IMR-90 (cell line): Measurements from ENCODE around the gene UNKL. TPM values are rescaled to one million over a fixed set of nuclear protein-coding genes. Genes with fewer than 3 reads are reported as not detected.

Experiments used
- ATAC-seq: fragments of 200-7000 bp; cut with Tn5 transposase; 2 replicates; pipeline ENCODE4 v1.9.1; 2020; ENCODE audit warnings: low read depth, mild to moderate bottlenecking, moderate library complexity
- BruUV-seq: library from RNA; stranded (reverse); fragments of 400-500 nt; replicated peaks from 2 replicates; lab custom pipeline; 2021; lab: Mats Ljungman, UMichigan
- CTCF ChIA-PET: fragments of 300-600 bp; formaldehyde crosslinking; extraction: SDS; loops from one replicate; lab custom pipeline; 2021; ENCODE audit warnings: antibody characterized with exemption; lab: Yijun Ruan, JAX
- POLR2A ChIA-PET: fragments of 300-600 bp; sonication (Branson Sonifier 250); formaldehyde crosslinking; loops from one replicate; lab custom pipeline; 2022; ENCODE audit warnings: antibody characterized with exemption; ENCODE audit not compliant: unreplicated experiment; lab: Charles Lee
- DNase-seq: peaks from one replicate; pipeline ENCODE4 v3.0.0; 2013
- H2AFZ ChIP-seq: replicated peaks from 2 replicates; pipeline ENCODE3; 2013; ENCODE audit warnings: low read length, mild to moderate bottlenecking; ENCODE audit not compliant: poor library complexity
- H2AK5ac ChIP-seq: 2 replicates; pipeline ENCODE4 v1.6.1; 2013; ENCODE audit warnings: low read depth, low read length, inconsistent platforms
- H2AK9ac ChIP-seq: replicated peaks from 2 replicates; pipeline ENCODE3; 2013; ENCODE audit warnings: mild to moderate bottlenecking, low read depth, low read length, moderate library complexity; ENCODE audit not compliant: poor library complexity
- H2BK120ac ChIP-seq: 2 replicates; pipeline ENCODE4 v1.6.1; 2013; ENCODE audit warnings: low read depth, low read length, inconsistent platforms
- H2BK15ac ChIP-seq: 3 replicates; pipeline ENCODE4 v1.6.1; 2013; ENCODE audit warnings: low read depth, low read length, inconsistent platforms
- H2BK20ac ChIP-seq: 2 replicates; pipeline ENCODE4 v1.6.1; 2013; ENCODE audit warnings: low read depth, mild to moderate bottlenecking, inconsistent platforms, low read length, moderate library complexity
- H2BK5ac ChIP-seq: 2 replicates; pipeline ENCODE4 v1.6.1; 2013; ENCODE audit warnings: mild to moderate bottlenecking, low read depth, low read length, inconsistent platforms; ENCODE audit not compliant: poor library complexity, severe bottlenecking
- H3K14ac ChIP-seq: replicated peaks from 2 replicates; pipeline ENCODE4 v1.6.1; 2013; ENCODE audit warnings: low read depth, low read length, inconsistent platforms
- H3K18ac ChIP-seq: 2 replicates; pipeline ENCODE4 v1.6.1; 2013; ENCODE audit warnings: low read depth, low read length, control low read depth
- H3K23ac ChIP-seq: 2 replicates; pipeline ENCODE4 v1.6.1; 2013; ENCODE audit warnings: low read depth, low read length, inconsistent platforms
- H3K27ac ChIP-seq: 2 replicates; pipeline ENCODE4 v1.5.1; 2013; ENCODE audit warnings: mild to moderate bottlenecking, control low read depth, low read length; ENCODE audit not compliant: insufficient read depth
- H3K27me3 ChIP-seq: 2 replicates; pipeline ENCODE4 v1.6.1; 2013; ENCODE audit warnings: low read length; ENCODE audit not compliant: control insufficient read depth, insufficient read depth
- H3K36me3 ChIP-seq: 2 replicates; pipeline ENCODE4 v1.6.1; 2013; ENCODE audit warnings: low read length, mixed read lengths; ENCODE audit not compliant: control insufficient read depth, insufficient read depth
- H3K4ac ChIP-seq: 2 replicates; pipeline ENCODE4 v1.6.1; 2013; ENCODE audit warnings: low read depth, low read length, inconsistent platforms
- H3K4me1 ChIP-seq: 2 replicates; pipeline ENCODE4 v1.6.1; 2013; ENCODE audit warnings: low read length, mixed read lengths; ENCODE audit not compliant: control insufficient read depth, insufficient read depth
- H3K4me2 ChIP-seq: 2 replicates; pipeline ENCODE4 v1.6.1; 2013; ENCODE audit warnings: low read depth, mild to moderate bottlenecking, control low read depth, low read length, moderate library complexity
- H3K4me3 ChIP-seq: 2 replicates; pipeline ENCODE4 v1.5.1; 2013; ENCODE audit warnings: low read depth, mild to moderate bottlenecking, control low read depth, low read length, moderate library complexity; ENCODE audit not compliant: insufficient read depth
- H3K56ac ChIP-seq: 2 replicates; pipeline ENCODE4 v1.6.1; 2013; ENCODE audit warnings: low read length, inconsistent platforms; ENCODE audit not compliant: insufficient read depth; ENCODE audit errors: extremely low read depth
- H3K79me1 ChIP-seq, 2 experiments: 2 replicates each; pipeline ENCODE4 v1.6.1; 2013; ENCODE audit warnings: low read length in 2 of 2, inconsistent platforms in 1 of 2, low read depth in 1 of 2
- H3K9ac ChIP-seq: 2 replicates; pipeline ENCODE4 v1.6.1; 2013; ENCODE audit warnings: low read depth, low read length, control low read depth
- H3K9me1 ChIP-seq: 2 replicates; pipeline ENCODE4 v1.6.1; 2013; ENCODE audit warnings: low read length, inconsistent platforms; ENCODE audit not compliant: insufficient read depth
- H3K9me3 ChIP-seq: 2 replicates; pipeline ENCODE4 v1.6.1; 2013; ENCODE audit warnings: low read length; ENCODE audit not compliant: control insufficient read depth, insufficient read depth
- H4K20me1 ChIP-seq: 2 replicates; pipeline ENCODE4 v1.6.1; 2013; ENCODE audit warnings: low read length, inconsistent platforms; ENCODE audit not compliant: insufficient read depth
- H4K5ac ChIP-seq: 2 replicates; pipeline ENCODE4 v1.6.1; 2013; ENCODE audit warnings: mild to moderate bottlenecking, low read depth, low read length, control low read depth
- H4K8ac ChIP-seq, 2 experiments: 2 replicates each; pipeline ENCODE4 v1.6.1; 2013; ENCODE audit warnings: low read depth in 2 of 2, low read length in 2 of 2, control low read depth in 1 of 2, inconsistent platforms in 1 of 2
- H4K91ac ChIP-seq: 2 replicates; pipeline ENCODE4 v1.6.1; 2013; ENCODE audit warnings: low read depth, low read length, inconsistent platforms; ENCODE audit not compliant: insufficient read depth
- BHLHE40 ChIP-seq: fragments of 150-350 bp; IDR thresholded peaks from 2 replicates; pipeline ENCODE4 v1.6.1; 2016; ENCODE audit warnings: mild to moderate bottlenecking, low read depth, low read length
- CEBPB ChIP-seq: IDR thresholded peaks from 2 replicates; pipeline ENCODE4 v1.6.1; 2012; ENCODE audit warnings: low read depth, low read length, improper control_type of control experiment
- CHD1 ChIP-seq: IDR thresholded peaks from 2 replicates; pipeline ENCODE4 v1.6.1; 2012; ENCODE audit warnings: low read depth, low read length, improper control_type of control experiment
- ELK1 ChIP-seq: fragments of 150-350 bp; IDR thresholded peaks from 2 replicates; pipeline ENCODE4 v1.6.1; 2016; ENCODE audit warnings: low read depth, mild to moderate bottlenecking, low read length, moderate library complexity, borderline replicate concordance
- FOS ChIP-seq: fragments of 150-350 bp; IDR thresholded peaks from 2 replicates; pipeline ENCODE4 v1.6.1; 2016; ENCODE audit warnings: low read depth, low read length
- MAFK ChIP-seq: IDR thresholded peaks from 2 replicates; pipeline ENCODE4 v1.6.1; 2012; ENCODE audit warnings: low read depth, low read length, improper control_type of control experiment
- MAZ ChIP-seq: IDR thresholded peaks from 2 replicates; pipeline ENCODE4 v1.6.1; 2012; ENCODE audit warnings: low read depth, mild to moderate bottlenecking, low read length, improper control_type of control experiment, moderate library complexity, borderline replicate concordance
- MXI1 ChIP-seq: IDR thresholded peaks from 2 replicates; pipeline ENCODE4 v1.6.1; 2012; ENCODE audit warnings: low read depth, mild to moderate bottlenecking, low read length, moderate library complexity, borderline replicate concordance
- NFE2L2 ChIP-seq: fragments of 150-350 bp; IDR thresholded peaks from 2 replicates; pipeline ENCODE4 v1.6.1; 2016; ENCODE audit warnings: low read depth, mild to moderate bottlenecking, low read length
- RAD21 ChIP-seq: IDR thresholded peaks from 2 replicates; pipeline ENCODE4 v1.6.1; 2012; ENCODE audit warnings: low read length, improper control_type of control experiment
- RCOR1 ChIP-seq: IDR thresholded peaks from 2 replicates; pipeline ENCODE4 v1.6.1; 2012; ENCODE audit warnings: mild to moderate bottlenecking, low read length, improper control_type of control experiment; ENCODE audit not compliant: insufficient replicate concordance
- RFX5 ChIP-seq: IDR thresholded peaks from 2 replicates; pipeline ENCODE4 v1.8.0; 2012; ENCODE audit warnings: low read depth, mild to moderate bottlenecking, low read length, moderate library complexity
- SMC3 ChIP-seq: fragments of 150-350 bp; IDR thresholded peaks from 2 replicates; pipeline ENCODE4 v1.6.1; 2016; ENCODE audit warnings: low read depth, mild to moderate bottlenecking, antibody characterized with exemption, low read length, moderate library complexity
- WGBS, 2 experiments: methylation state at CpG; one replicate each; pipeline versions ENCODE4 v1.1.5 to v1.1.7; 2013; ENCODE audit warnings: missing lambda C conversion rate in 2 of 2; ENCODE audit not compliant: insufficient read length in 1 of 2; ENCODE audit errors: extremely low coverage in 2 of 2; 5-methylcytosine and 5-hydroxymethylcytosine counted together
- dilution Hi-C: fragments of 300-500 bp; cut with HindIII; formaldehyde crosslinking; loops from one replicate; pipeline ENCODE4 v1.14.3; 2018; ENCODE audit warnings: low sequenced_read_pairs; ENCODE audit not compliant: unreplicated experiment
- in situ Hi-C: fragments of 300-500 bp; cut with MboI; formaldehyde crosslinking; loops from 3 replicates; pipeline ENCODE4 v1.14.3; 2019; ENCODE audit warnings: low sequenced_read_pairs, inconsistent platforms, mixed read lengths
- intact Hi-C: fragments of 100-400 bp; cut with micrococcal nuclease; formaldehyde crosslinking; loops from 2 replicates; pipeline ENCODE4 v1.10.0; 2022
- polyA plus RNA-seq, 3 experiments: library from polyadenylated mRNA; depleted of rRNA; stranded (reverse); fragments of >200 nt; gene quantifications; 2 replicates each; pipeline ENCODE4 v1.2.3, GENCODE V29; 2012; ENCODE audit warnings: low replicate concordance in 1 of 3
- total RNA-seq: library from RNA; depleted of rRNA; stranded (reverse); fragments of >200 nt; gene quantifications from 2 replicates; pipeline ENCODE4 v1.2.3, GENCODE V29; 2012
- TF ChIP-seq, protein P1 (sequence below): fragments of 150-350 bp; IDR thresholded peaks from 2 replicates; pipeline ENCODE4 v1.6.1; 2017; ENCODE audit warnings: mild to moderate bottlenecking, antibody characterized with exemption, low read length, low read depth

Gene UNKL
- total and polyA plus RNA-seq, 2 of the 4 experiments (the other 2 are of a cell fraction) = 4.1 to 13.3 TPM

GRCh38 chr16:1313721-1314369, 100.7 kb downstream of the UNKL start:
- H3K27me3 ChIP-seq = no peaks in the 10 kb centered on the region
- no peak overlapping the region for H2AK5ac ChIP-seq
- no peak overlapping the region for H3K27ac ChIP-seq
- H3K36me3 ChIP-seq = peaks cover 58% of the 10 kb centered on the region
- no TSS peak for BruUV-seq
- no peaks in the 10 kb centered on the region for H3K9me3 ChIP-seq
- H2BK120ac ChIP-seq = no peak overlapping the region
- POLR2A ChIA-PET = no interaction called here
- TF ChIP-seq ELK1 (no peak), MAZ (no peak), SMC3 (no peak), RFX5 (no peak), RCOR1 (no peak), MXI1 (no peak), RAD21 (no peak), CHD1 (no peak), FOS (no peak), BHLHE40 (no peak), MAFK (no peak), NFE2L2 (no peak), CEBPB (no peak)
- TF ChIP-seq, protein P1, sequence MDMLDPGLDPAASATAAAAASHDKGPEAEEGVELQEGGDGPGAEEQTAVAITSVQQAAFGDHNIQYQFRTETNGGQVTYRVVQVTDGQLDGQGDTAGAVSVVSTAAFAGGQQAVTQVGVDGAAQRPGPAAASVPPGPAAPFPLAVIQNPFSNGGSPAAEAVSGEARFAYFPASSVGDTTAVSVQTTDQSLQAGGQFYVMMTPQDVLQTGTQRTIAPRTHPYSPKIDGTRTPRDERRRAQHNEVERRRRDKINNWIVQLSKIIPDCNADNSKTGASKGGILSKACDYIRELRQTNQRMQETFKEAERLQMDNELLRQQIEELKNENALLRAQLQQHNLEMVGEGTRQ = no peak
- in situ Hi-C loops = no loop called here
- H4K8ac ChIP-seq = no peak overlapping the region
- dilution Hi-C loops = no loop called here
- H3K9ac ChIP-seq = no peak overlapping the region
- H2BK15ac ChIP-seq = no peak overlapping the region
- H4K91ac ChIP-seq = no peak overlapping the region
- DNase-seq = no peak
- H2BK5ac ChIP-seq = no peak overlapping the region
- no peak for ATAC-seq
- H4K5ac ChIP-seq = no peak overlapping the region
- H3K23ac ChIP-seq = no peak overlapping the region
- H2BK20ac ChIP-seq = no peak overlapping the region
- H3K79me1 ChIP-seq = peaks cover under 1 to 41% of the 10 kb centered on the region in 2 experiments
- H2AK9ac ChIP-seq = no peak overlapping the region
- H3K4me3 ChIP-seq = no peak overlapping the region
- peaks cover 89% of the 10 kb centered on the region for H4K20me1 ChIP-seq
- intact Hi-C loops = no loop called here
- H3K56ac ChIP-seq = no peak overlapping the region
- H3K4ac ChIP-seq = no peak overlapping the region
- H3K18ac ChIP-seq = no peak overlapping the region
- H3K4me1 ChIP-seq = peaks cover 15% of the 10 kb centered on the region
- H3K14ac ChIP-seq = no peak overlapping the region
- peaks cover 6% of the 10 kb centered on the region for H3K9me1 ChIP-seq
- no peak overlapping the region for H3K4me2 ChIP-seq
- CTCF ChIA-PET = no interaction called here
- H2AFZ ChIP-seq = no peak overlapping the region
- 96% methylated on average over 14 of the region's 38 CpGs; no CpG with 5 or more reads in 1 of the 2 experiments for WGBS, 2 experiments
